GM23338 (cell line): ENCODE results near the gene MMD. TPM values are rescaled to one million over a fixed set of nuclear protein-coding genes. Genes with fewer than 3 reads are reported as not detected.

Experiments
- ATAC-seq: fragments of 200-7000 bp; cut with Tn5 transposase; 3 replicates; pipeline ENCODE4 v1.9.1; 2020
- DNase-seq: peaks from one replicate; pipeline ENCODE4 v3.0.0-alpha.2; 2015; ENCODE audit warnings: low spot score
- H2AFZ ChIP-seq: fragments of 200-600 bp; sonication (generic); 2 replicates; pipeline ENCODE4 v1.8.0; 2016; ENCODE audit warnings: antibody characterized with exemption, mild to moderate bottlenecking, moderate library complexity
- H3F3A ChIP-seq: fragments of 200-600 bp; sonication (generic); replicated peaks from 2 replicates; pipeline ENCODE4 v1.8.0; 2017; ENCODE audit warnings: antibody characterized with exemption, mixed run types, low read depth
- H3K27ac ChIP-seq: fragments of 200-600 bp; sonication (generic); 2 replicates; pipeline ENCODE4 v1.6.1; 2016; ENCODE audit warnings: low read depth
- H3K27me3 ChIP-seq: fragments of 200-600 bp; sonication (generic); 2 replicates; pipeline ENCODE4 v1.8.0; 2016; ENCODE audit warnings: mild to moderate bottlenecking, mixed run types, moderate library complexity; ENCODE audit not compliant: insufficient read depth
- H3K36me3 ChIP-seq: fragments of 200-600 bp; sonication (generic); 2 replicates; pipeline ENCODE4 v1.8.0; 2016; ENCODE audit warnings: mild to moderate bottlenecking; ENCODE audit not compliant: insufficient read depth
- H3K4me1 ChIP-seq: fragments of 200-600 bp; sonication (generic); 2 replicates; pipeline ENCODE4 v1.8.0; 2016; ENCODE audit warnings: mild to moderate bottlenecking, moderate library complexity; ENCODE audit not compliant: insufficient read depth
- H3K4me2 ChIP-seq: fragments of 200-600 bp; sonication (generic); 2 replicates; pipeline ENCODE4 v1.7.1; 2017; ENCODE audit warnings: mixed run types
- H3K4me3 ChIP-seq: fragments of 200-600 bp; sonication (generic); 2 replicates; pipeline ENCODE4 v1.6.1; 2016; ENCODE audit warnings: mixed run types
- H3K79me2 ChIP-seq: fragments of 200-600 bp; sonication (generic); replicated peaks from 2 replicates; pipeline ENCODE4 v1.8.0; 2017; ENCODE audit warnings: mild to moderate bottlenecking; ENCODE audit not compliant: insufficient read depth
- H3K9me2 ChIP-seq: fragments of 200-600 bp; sonication (generic); 2 replicates; pipeline ENCODE4 v1.8.0; 2017; ENCODE audit not compliant: insufficient read depth
- H4K20me1 ChIP-seq: fragments of 200-600 bp; sonication (generic); replicated peaks from 2 replicates; pipeline ENCODE4 v1.8.0; 2017; ENCODE audit warnings: mild to moderate bottlenecking; ENCODE audit not compliant: insufficient read depth
- H3K27ac Mint-ChIP-seq: 2 replicates; pipeline ENCODE4 v1.8.0; 2020; ENCODE audit warnings: inconsistent platforms, mild to moderate bottlenecking, moderate library complexity, mixed read lengths
- H3K27me3 Mint-ChIP-seq: 3 replicates; pipeline ENCODE4 v1.8.0; 2022; ENCODE audit warnings: low read depth, mild to moderate bottlenecking, moderate library complexity, mixed read lengths, inconsistent platforms; ENCODE audit not compliant: insufficient read depth, poor library complexity
- H3K36me3 Mint-ChIP-seq: 3 replicates; pipeline ENCODE4 v1.8.0; 2021; ENCODE audit warnings: low read depth, mild to moderate bottlenecking, inconsistent platforms, moderate library complexity, mixed read lengths
- H3K4me1 Mint-ChIP-seq: 3 replicates; pipeline ENCODE4 v1.8.0; 2020; ENCODE audit warnings: mild to moderate bottlenecking, inconsistent platforms, mixed read lengths
- H3K4me3 Mint-ChIP-seq: 3 replicates; pipeline ENCODE4 v1.8.0; 2021; ENCODE audit warnings: moderate library complexity, mild to moderate bottlenecking, inconsistent platforms, mixed read lengths
- H3K9me3 Mint-ChIP-seq: 3 replicates; pipeline ENCODE4 v1.8.0; 2020; ENCODE audit warnings: moderate library complexity, mild to moderate bottlenecking, inconsistent platforms, mixed read lengths
- CTCF ChIP-seq, 2 experiments: fragments of 200-600 bp in 1 of 2; sonication (generic) in 1 of 2; conservative IDR thresholded peaks; 2 replicates each; pipeline versions ENCODE4 v1.5.1 to v1.6.1; 2016 to 2017; ENCODE audit warnings: antibody characterized with exemption in 2 of 2, low read depth in 2 of 2, mild to moderate bottlenecking in 2 of 2, moderate library complexity in 1 of 2
- EZH2 ChIP-seq: fragments of 200-600 bp; sonication (generic); IDR thresholded peaks from one replicate; pipeline ENCODE4 v1.8.0; 2017; ENCODE audit warnings: antibody characterized with exemption, mild to moderate bottlenecking, low read depth; ENCODE audit not compliant: unreplicated experiment
- EZH2phosphoT487 ChIP-seq: fragments of 200-600 bp; sonication (generic); IDR thresholded peaks from one replicate; pipeline ENCODE4 v1.8.1; 2018; ENCODE audit warnings: antibody characterized with exemption; ENCODE audit not compliant: unreplicated experiment
- JUNB ChIP-seq: IDR thresholded peaks from one replicate; pipeline ENCODE4 v1.6.1; 2016; ENCODE audit warnings: antibody characterized with exemption; ENCODE audit not compliant: unreplicated experiment
- ZNF114 ChIP-seq: fragments of 250-450 bp; sonication (Bioruptor Pico); IDR thresholded peaks from 2 replicates; pipeline ENCODE4 v1.5.0; 2020; ENCODE audit warnings: mild to moderate bottlenecking, moderate library complexity
- ZNF331 ChIP-seq: fragments of 250-450 bp; sonication (Bioruptor Pico); IDR thresholded peaks from 2 replicates; pipeline ENCODE4 v1.5.0; 2020; ENCODE audit warnings: low read depth, mild to moderate bottlenecking, moderate library complexity
- ZNF462 ChIP-seq: fragments of 250-450 bp; sonication (Bioruptor Pico); IDR thresholded peaks from 2 replicates; pipeline ENCODE4 v1.5.0; 2020; ENCODE audit warnings: mild to moderate bottlenecking, moderate library complexity
- polyA plus RNA-seq: library from polyadenylated mRNA; unstranded; fragments of >200 nt; fragmentation: Nextera tagmentation; extraction: Ambion mirVana; gene quantifications from 2 replicates; pipeline ENCODE4 v1.2.1, GENCODE V29; 2016
- total RNA-seq: library from RNA; depleted of rRNA; stranded (reverse); fragments of >200 nt; shearing (Covaris generic); gene quantifications from 2 replicates; pipeline ENCODE4 v1.2.3, GENCODE V29; 2014

MMD gene
- total and polyA plus RNA-seq, 2 experiments from 2014 or later, result 46.4 to 47.0 TPM

- no peak for TF ChIP-seq ZNF462 (CRISPR knock-in tag)
These were observed 12.2 kb upstream of the MMD start (continued) for GRCh38 chr17:55433629-55434422.

- Histone ChIP-seq H2AFZ (peak overlapping the region; percentile 57; the same call in 1 of the 2 replicates), H3K4me1 (no peaks in the 10 kb centered on the region; the same call in 1 of the 2 replicates), H3K27me3 (no peaks in the 10 kb centered on the region), H3K27ac (no peak overlapping the region), H4K20me1 (no peaks in the 10 kb centered on the region), H3K36me3 (no peaks in the 10 kb centered on the region), H3K4me2 (no peak overlapping the region), H3F3A (no peaks in the 10 kb centered on the region), H3K79me2 (no peaks in the 10 kb centered on the region), H3K4me3 (no peak overlapping the region), H3K9me2 (no peaks in the 10 kb centered on the region)
- Mint-ChIP-seq H3K4me3 (no peak overlapping the region), H3K4me1 (peaks cover 15% of the 10 kb centered on the region), H3K36me3 (no peaks in the 10 kb centered on the region), H3K27ac (no peak overlapping the region), H3K27me3 (no peaks in the 10 kb centered on the region), H3K9me3 (peaks cover 3% of the 10 kb centered on the region; the same call in 1 of the 3 replicates)
- no peak for ATAC-seq
- TF ChIP-seq ZNF331 (CRISPR knock-in tag), result no peak
- no peak for TF ChIP-seq EZH2phosphoT487
- no peak for TF ChIP-seq JUNB
- no peak for TF ChIP-seq CTCF (conservative IDR thresholded peaks at IDR 0.05; ENCODE audit: low read depth in 2 of 2)
- no peak for TF ChIP-seq ZNF114 (CRISPR knock-in tag)
- no peak for TF ChIP-seq EZH2
- no peak for DNase-seq
These were observed 11.5 kb upstream of the MMD start for GRCh38 chr17:55433029-55433628.
